ENCODE results near the gene CKAP2L. TPM values are rescaled to one million over a fixed set of nuclear protein-coding genes. Genes with fewer than 3 reads are reported as not detected.

CKAP2L gene
- total and polyA plus RNA-seq, 9 of the 15 experiments (the other 6 are each of a cell fraction or from before 2014, with no cell fraction given) = 10.4 to 21.9 (median 14.2) TPM

- TF ChIP-seq TBL1XR1 (IDR thresholded peaks at IDR 0.05; ENCODE audit: low read length in 2 of 2) (peak; percentile 89 to 97), KDM1A (IDR thresholded peaks at IDR 0.05) (peak; percentile 98), PRMT5 (CRISPR knock-in tag; IDR thresholded peaks at IDR 0.05) (no peak), PYGO2 (tag; IDR thresholded peaks at IDR 0.05) (no peak), RBM22 (IDR thresholded peaks at IDR 0.05; ENCODE audit: low read depth, low read length, poor library complexity, severe bottlenecking) (no peak), KLF10 (CRISPR knock-in tag; IDR thresholded peaks at IDR 0.05) (no peak), ZNF699 (CRISPR knock-in tag; IDR thresholded peaks at IDR 0.05; ENCODE audit: insufficient replicate concordance) (no peak), ZNF644 (tag; IDR thresholded peaks at IDR 0.05; ENCODE audit: low read depth) (no peak; the same call in 1 of the 2 replicates), RCOR1 (IDR thresholded peaks at IDR 0.05; ENCODE audit: borderline replicate concordance in 1 of 2, low read depth in 2 of 2, low read length in 2 of 2) (peak; percentile 91 to 99), NFYB (IDR thresholded peaks at IDR 0.05; ENCODE audit: extremely low read depth, insufficient read length) (no peak), HMG20B (CRISPR knock-in tag; IDR thresholded peaks at IDR 0.05) (no peak), ZNF512 (tag; IDR thresholded peaks at IDR 0.05) (no peak), ZBTB2 (IDR thresholded peaks at IDR 0.05) (peak; percentile 94), NBN (IDR thresholded peaks at IDR 0.05; ENCODE audit: low read depth) (peak; percentile 99), DDX20 (tag; IDR thresholded peaks at IDR 0.05; ENCODE audit: low read depth) (no peak), ZFP1 (CRISPR knock-in tag; IDR thresholded peaks at IDR 0.05) (0 out of 2 replicates have a peak, but pooled peaks have one; percentile 8), FOS (IDR thresholded peaks at IDR 0.05; ENCODE audit: extremely low read depth, insufficient read length) (peak; percentile 16), MITF (IDR thresholded peaks at IDR 0.05) (peak; percentile 89), ZNF589 (CRISPR knock-in tag; IDR thresholded peaks at IDR 0.05; ENCODE audit: low read depth) (peak; percentile 92), ZNF717 (CRISPR knock-in tag; IDR thresholded peaks at IDR 0.05) (no peak), CBX8 (IDR thresholded peaks at IDR 0.05; ENCODE audit: borderline replicate concordance, extremely low read depth, low read depth, low read length, poor library complexity, severe bottlenecking) (no peak), COPS2 (conservative IDR thresholded peaks at IDR 0.05) (no peak), IFI16 (CRISPR knock-in tag; IDR thresholded peaks at IDR 0.05) (peak; percentile 40; the same call in 1 of the 2 replicates), ZNF766 (CRISPR knock-in tag; conservative IDR thresholded peaks at IDR 0.05) (peak; percentile 70)
Observed at GRCh38 chr2:112706170-112706664, 58.2 kb downstream of the CKAP2L start (continued).
